ENCODE measurements around the gene ARHGAP4. TPM values are rescaled to one million over a fixed set of nuclear protein-coding genes. Genes with fewer than 3 reads are reported as not detected.

Gene ARHGAP4
- total and polyA plus RNA-seq, 7 donors = 5.1 to 8.0 (median 6.8) TPM

DNA sequence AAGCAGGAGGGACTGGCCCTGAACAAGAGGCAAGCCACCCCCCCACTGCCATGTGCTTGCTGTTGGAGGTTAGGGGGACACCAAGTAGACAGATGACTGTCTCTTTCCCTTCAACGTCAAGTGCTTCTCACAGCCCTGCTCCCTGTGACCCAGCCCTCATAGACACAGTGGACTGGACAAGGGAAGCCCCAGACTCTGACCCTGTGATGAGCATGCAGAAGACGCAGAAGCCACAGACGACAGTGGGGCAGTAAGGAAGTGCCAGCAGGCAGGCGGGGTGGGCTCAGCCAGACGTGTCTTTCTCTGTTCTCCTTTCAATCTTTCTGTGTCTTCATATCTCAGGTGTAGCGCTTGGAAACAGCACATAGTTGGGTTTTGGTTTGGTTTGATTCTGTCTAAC is 37.7 kb downstream of the ARHGAP4 start:
- intact Hi-C loops (cut with DNase I) = no loop called here
- peaks cover 0 to 68% (median 9%) of the 10 kb centered on the region in 3 donors for H3K27me3 ChIP-seq (ENCODE audit: insufficient read depth in 3 of 3, low read length in 2 of 3)
- no peak for TF ChIP-seq CTCF (IDR thresholded peaks at IDR 0.05)
- 53 to 62% (median 59%) methylated on average over 6 of the region's 6 CpGs for WGBS, 3 donors
- ATAC-seq (no peak), DNase-seq (no peak)
- H3K4me3 ChIP-seq = no peak overlapping the region
- H3K36me3 ChIP-seq (ENCODE audit: insufficient read depth in 1 of 2, low read depth in 1 of 2) = no peaks in the 10 kb centered on the region
- H3K9me3 ChIP-seq = no peaks in the 10 kb centered on the region
- no peaks in the 10 kb centered on the region for H3K4me1 ChIP-seq
- H3K27ac ChIP-seq = no peak overlapping the region

DNA sequence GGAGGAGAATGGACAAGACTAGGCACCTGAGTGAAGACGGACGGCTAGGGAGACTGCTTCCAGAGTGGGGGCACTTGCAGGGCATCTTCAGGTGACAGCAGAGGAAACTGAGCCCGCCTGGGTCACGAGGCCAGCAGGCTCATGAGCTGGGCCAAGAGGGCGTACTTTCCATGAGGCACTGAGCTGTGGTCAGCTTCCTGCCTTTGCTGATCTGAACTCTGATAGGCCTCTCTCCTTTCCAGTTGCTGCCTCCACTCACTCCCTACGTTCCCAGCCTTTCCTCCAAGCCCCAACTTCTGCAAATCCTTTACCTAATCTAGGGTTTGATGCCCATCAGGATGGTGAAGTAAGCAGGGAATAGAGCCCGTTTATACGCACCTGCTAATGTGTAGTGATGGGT is 38.7 kb downstream of the ARHGAP4 start:
- no peaks in the 10 kb centered on the region for H3K36me3 ChIP-seq (ENCODE audit: insufficient read depth in 1 of 2, low read depth in 1 of 2)
- peak in 1 of 2 donors; percentile 25 for DNase-seq
- H3K27me3 ChIP-seq (ENCODE audit: insufficient read depth in 3 of 3, low read length in 2 of 3) = peaks cover 0 to 68% (median 11%) of the 10 kb centered on the region in 3 donors
- no peak for TF ChIP-seq CTCF (IDR thresholded peaks at IDR 0.05)
- no peak overlapping the region for H3K27ac ChIP-seq
- intact Hi-C loops (cut with DNase I) = no loop called here
- no peaks in the 10 kb centered on the region for H3K4me1 ChIP-seq
- 69 to 75% (median 73%) methylated on average over 8 of the region's 8 CpGs for WGBS, 3 donors
- ATAC-seq = no peak
- H3K9me3 ChIP-seq = no peaks in the 10 kb centered on the region
- no peak overlapping the region for H3K4me3 ChIP-seq

DNA sequence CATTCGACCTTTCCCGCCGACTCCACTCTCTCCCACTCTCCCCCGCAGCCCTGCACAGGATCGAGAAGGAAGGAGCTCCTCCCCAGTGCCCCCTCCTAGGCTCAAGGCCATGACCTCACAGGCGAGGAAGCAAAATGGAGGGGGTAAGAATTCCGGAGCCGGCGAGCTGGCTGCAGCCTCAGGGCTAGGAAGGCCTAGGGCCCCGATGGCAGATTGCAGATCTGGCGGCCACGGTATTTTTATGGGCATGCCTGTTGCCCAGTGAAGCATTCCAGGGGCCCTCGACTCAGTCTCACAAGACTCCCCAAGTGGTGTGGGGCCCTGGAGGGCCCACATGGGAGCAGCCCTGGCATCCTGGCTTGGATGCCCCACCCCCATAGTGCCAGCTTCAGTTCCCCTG is 39.1 kb downstream of the ARHGAP4 start:
- Histone ChIP-seq H3K9me3 (no peaks in the 10 kb centered on the region), H3K27ac (no peak overlapping the region), H3K36me3 (ENCODE audit: insufficient read depth in 1 of 2, low read depth in 1 of 2) (no peaks in the 10 kb centered on the region), H3K27me3 (ENCODE audit: insufficient read depth in 3 of 3, low read length in 2 of 3) (peaks cover 0 to 69% (median 12%) of the 10 kb centered on the region in 3 donors), H3K4me1 (no peaks in the 10 kb centered on the region), H3K4me3 (no peak overlapping the region)
- peak in 1 of 2 donors; percentile 36 for DNase-seq
- intact Hi-C loops (cut with DNase I) = no loop called here
- TF ChIP-seq CTCF (IDR thresholded peaks at IDR 0.05) = no peak
- WGBS, 3 donors = 27 to 47% (median 38%) methylated on average over 7 to 13 of the region's 13 CpGs
- no peak for ATAC-seq

DNA sequence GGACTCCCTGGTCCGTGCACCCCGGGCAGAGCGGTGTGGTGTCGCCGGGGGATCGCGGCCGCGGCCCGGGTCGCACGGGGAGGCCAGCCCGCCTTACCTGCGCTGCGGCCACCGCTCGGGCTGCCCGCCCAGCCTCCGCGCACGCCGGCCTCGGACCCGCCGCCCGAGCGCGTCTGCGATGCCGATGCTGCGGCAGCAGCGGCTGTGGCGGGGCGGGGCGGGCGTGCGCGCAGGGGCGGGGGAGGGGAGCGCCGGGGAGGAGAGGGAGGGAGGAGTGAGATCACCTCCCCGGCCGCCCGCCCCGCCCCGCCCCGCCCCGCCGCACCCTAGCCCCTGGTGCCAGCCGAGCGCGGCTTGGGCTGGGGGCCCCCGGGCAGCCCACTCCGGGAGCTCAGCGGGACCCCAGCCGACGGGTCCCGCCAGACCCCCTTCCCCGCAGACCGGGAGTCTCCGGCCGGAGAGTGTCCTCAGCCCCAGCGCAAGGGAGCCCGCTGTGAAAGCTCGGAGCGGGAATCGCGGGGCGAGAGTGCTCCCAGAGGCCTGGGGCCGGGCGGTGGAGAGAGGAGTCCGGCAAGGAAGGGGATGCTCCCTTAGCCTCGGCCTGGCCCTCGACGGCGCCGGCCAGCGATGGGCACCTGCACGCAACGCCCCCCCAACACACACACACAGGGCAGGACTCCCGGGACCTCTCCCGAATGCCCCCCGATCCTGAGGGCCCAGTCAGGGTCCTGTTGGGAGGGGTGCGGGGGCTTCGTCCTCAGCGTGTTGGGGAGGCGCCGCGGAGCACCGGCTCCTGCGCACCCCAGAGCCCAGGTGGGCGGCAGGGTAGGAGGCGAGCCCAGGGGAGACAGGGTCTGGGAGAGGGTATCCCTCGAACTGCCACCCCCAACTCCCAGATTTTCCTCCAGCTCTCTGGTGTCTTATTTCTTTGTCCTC is 39.8 kb downstream of the ARHGAP4 start, which contains the start of gene L1CAM:
TSS of gene L1CAM (minus strand) at position 206 of the 936 bp plus-strand sequence. CDS start 10,337 bp downstream, outside the sequence.
- intact Hi-C loops (cut with DNase I) = no loop called here
- no peak for DNase-seq
- Histone ChIP-seq H3K9me3 (no peaks in the 10 kb centered on the region), H3K27me3 (ENCODE audit: insufficient read depth in 3 of 3, low read length in 2 of 3) (peaks cover 0 to 76% (median 12%) of the 10 kb centered on the region in 3 donors), H3K4me1 (no peaks in the 10 kb centered on the region), H3K27ac (no peak within 1 kb of the TSS), H3K4me3 (no peak within 1 kb of the TSS), H3K36me3 (ENCODE audit: insufficient read depth in 1 of 2, low read depth in 1 of 2) (no peaks in the 10 kb centered on the region)
- WGBS, 3 donors = 5 to 40% (median 25%) methylated on average over 1 to 68 of the region's 94 CpGs
- ATAC-seq = no peak
- TF ChIP-seq CTCF (IDR thresholded peaks at IDR 0.05) = no peak
